Measurements from ENCODE around the gene SLC38A10. TPM values are rescaled to one million over a fixed set of nuclear protein-coding genes. Genes with fewer than 3 reads are reported as not detected.

The SLC38A10 gene
- total and polyA plus RNA-seq, 2 of the 13 experiments (the other 11 are each of a cell fraction or from before 2014, with no cell fraction given), result 23.4 to 55.8 TPM

DNA sequence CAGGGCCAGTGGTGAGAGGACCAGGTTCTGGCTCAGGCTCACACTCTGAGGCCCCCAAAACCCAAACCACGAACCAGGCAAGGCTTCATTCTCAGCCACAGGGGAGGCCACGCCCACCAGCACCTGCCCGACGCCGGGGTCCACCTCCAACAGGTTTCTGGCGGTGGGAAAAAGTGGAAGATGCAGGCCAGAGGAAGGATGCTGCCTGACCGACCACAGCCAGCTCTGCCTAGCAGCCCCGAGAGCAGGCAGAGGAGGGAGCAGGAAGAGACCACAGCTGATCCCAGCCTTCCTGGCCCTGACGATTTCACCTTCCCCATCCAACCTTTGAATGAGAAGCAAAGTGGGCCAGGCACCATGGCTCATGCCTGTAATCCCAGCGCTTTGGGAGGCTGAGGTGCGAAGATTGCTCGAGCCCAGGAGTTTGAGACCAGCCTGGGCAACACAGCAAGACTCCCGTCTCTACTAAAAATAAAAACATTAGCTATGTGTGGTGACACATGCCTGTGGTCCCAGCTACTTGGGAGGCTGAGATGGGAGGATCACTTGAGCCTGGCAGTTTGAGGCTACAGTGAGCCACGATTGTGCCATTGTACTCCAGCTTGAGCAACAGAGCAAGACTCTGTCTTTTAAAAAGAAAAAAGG, 30.7 kb upstream of the SLC38A10 start:
- H3K4me2 ChIP-seq (ENCODE audit: low read depth, low read length), result no peak overlapping the region
- no peaks in the 10 kb centered on the region for H3K36me3 ChIP-seq (replicated peaks in 1 of 2; ENCODE audit: control insufficient read depth in 1 of 2, insufficient read depth in 2 of 2, low read length in 2 of 2)
- TF ChIP-seq IRF2 (CRISPR knock-in tag; IDR thresholded peaks at IDR 0.05) (no peak), ZNF121 (CRISPR knock-in tag; IDR thresholded peaks at IDR 0.05) (0 out of 2 replicates have a peak, but pooled peaks have one; percentile 40), ZNF879 (CRISPR knock-in tag; IDR thresholded peaks at IDR 0.05) (no peak), ATAD3A (CRISPR knock-in tag; IDR thresholded peaks at IDR 0.05) (no peak), ZC3H4 (CRISPR knock-in tag; IDR thresholded peaks at IDR 0.05; ENCODE audit: borderline replicate concordance) (no peak), LCORL (IDR thresholded peaks at IDR 0.05) (no peak), LCORL (CRISPR knock-in tag; IDR thresholded peaks at IDR 0.05) (no peak)
- 56% methylated on average over 14 of the region's 14 CpGs for WGBS (ENCODE audit: low lambda C conversion rate)
- H3K79me2 ChIP-seq (ENCODE audit: insufficient read depth, low read length), result no peaks in the 10 kb centered on the region
- H2AFZ ChIP-seq (ENCODE audit: low read length), result no peak overlapping the region
- POLR2A ChIA-PET, result no interaction called here
- BruUV-seq (replicated peaks), result no TSS peak
- no peak overlapping the region for H3K4me3 ChIP-seq (replicated peaks in 1 of 3; ENCODE audit: insufficient read depth in 1 of 3, low read depth in 2 of 3, low read length in 3 of 3)
- no peak for ATAC-seq
- H3K9ac ChIP-seq (ENCODE audit: insufficient read depth, low read depth, low read length), result no peak overlapping the region
- no peak for DNase-seq (ENCODE audit: low spot score)
- FAIRE-seq, result no peak
- CTCF ChIA-PET (ENCODE audit: low intra/inter-chr PET ratio, low total read pairs), result no interaction called here
- in situ Hi-C loops (cut with HindIII; ENCODE audit: extremely low pct_ligation_motif_present, low pct_unique_long_range_greater_than_20kb), result no loop called here
- H3K27ac ChIP-seq (ENCODE audit: extremely low read length, insufficient read depth, low read length), result no peak overlapping the region
- H3K9me3 ChIP-seq (ENCODE audit: low read length), result no peaks in the 10 kb centered on the region
- no peaks in the 10 kb centered on the region for H4K20me1 ChIP-seq (ENCODE audit: insufficient read depth, low read length)
- peaks cover 4 to 53% of the 10 kb centered on the region in 2 experiments for H3K27me3 ChIP-seq (ENCODE audit: control insufficient read depth in 1 of 2, insufficient read depth in 2 of 2, low read length in 2 of 2)
- intact Hi-C loops (cut with micrococcal nuclease; ENCODE audit: unreplicated experiment), result no loop called here
- peaks cover 65% of the 10 kb centered on the region for H3K4me1 ChIP-seq (ENCODE audit: insufficient read depth, low read length)

DNA sequence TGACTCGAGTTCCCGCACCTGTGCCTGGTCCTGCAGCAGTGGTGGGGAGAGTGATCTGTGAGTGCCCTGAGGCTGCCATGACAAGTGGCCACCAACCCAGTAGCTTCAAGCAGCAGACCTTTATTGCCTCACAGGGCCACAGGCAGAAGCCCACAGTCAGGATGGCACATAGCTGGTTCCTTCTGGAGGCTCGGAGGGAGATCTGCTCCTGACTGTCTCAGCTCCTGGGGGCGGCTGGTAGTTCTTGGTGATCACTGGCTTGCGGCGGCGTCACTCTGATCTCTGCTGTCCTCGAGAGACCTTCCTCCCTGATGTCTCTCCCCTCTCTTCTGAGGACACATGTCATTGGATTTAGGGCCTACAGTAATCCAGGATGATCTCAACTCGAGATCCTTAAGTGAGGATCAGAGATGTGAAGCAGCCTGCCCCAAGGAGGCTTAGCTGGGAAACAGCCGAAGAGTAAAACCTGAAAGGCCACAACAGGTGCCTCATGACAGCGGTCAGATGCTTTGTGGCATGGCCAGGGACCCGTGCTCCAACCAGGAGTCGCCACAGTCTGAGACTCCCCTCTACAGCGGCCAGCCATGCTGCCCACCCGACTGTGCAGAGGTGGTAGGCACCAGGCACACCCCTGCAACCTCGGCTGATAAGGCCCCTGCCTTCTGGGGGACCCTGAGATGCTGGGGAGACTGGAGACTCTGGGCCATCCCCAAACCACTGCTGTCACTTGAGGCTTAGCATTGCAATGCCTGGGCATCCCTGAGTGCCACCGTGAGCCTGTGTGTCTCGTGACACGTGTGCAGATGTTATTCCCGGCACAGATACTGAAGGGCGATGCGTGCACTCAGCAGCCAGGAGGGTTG, 30.0 kb upstream of the SLC38A10 start:
- intact Hi-C loops (cut with micrococcal nuclease; ENCODE audit: unreplicated experiment), result no loop called here
- Histone ChIP-seq H3K9ac (ENCODE audit: insufficient read depth, low read depth, low read length) (no peak overlapping the region), H3K36me3 (replicated peaks in 1 of 2; ENCODE audit: control insufficient read depth in 1 of 2, insufficient read depth in 2 of 2, low read length in 2 of 2) (no peaks in the 10 kb centered on the region), H3K9me3 (ENCODE audit: low read length) (no peaks in the 10 kb centered on the region), H3K4me2 (ENCODE audit: low read depth, low read length) (no peak overlapping the region), H3K27me3 (ENCODE audit: control insufficient read depth in 1 of 2, insufficient read depth in 2 of 2, low read length in 2 of 2) (peaks cover 2 to 45% of the 10 kb centered on the region in 2 experiments), H2AFZ (ENCODE audit: low read length) (no peak overlapping the region), H4K20me1 (ENCODE audit: insufficient read depth, low read length) (no peaks in the 10 kb centered on the region), H3K4me3 (replicated peaks in 1 of 3; ENCODE audit: insufficient read depth in 1 of 3, low read depth in 2 of 3, low read length in 3 of 3) (no peak overlapping the region), H3K79me2 (ENCODE audit: insufficient read depth, low read length) (no peaks in the 10 kb centered on the region), H3K4me1 (ENCODE audit: insufficient read depth, low read length) (peaks cover 58% of the 10 kb centered on the region), H3K27ac (ENCODE audit: extremely low read length, insufficient read depth, low read length) (no peak overlapping the region)
- POLR2A ChIA-PET, result no interaction called here
- in situ Hi-C loops (cut with HindIII; ENCODE audit: extremely low pct_ligation_motif_present, low pct_unique_long_range_greater_than_20kb), result no loop called here
- no peak for FAIRE-seq
- 66% methylated on average over 15 of the region's 22 CpGs for WGBS (ENCODE audit: low lambda C conversion rate)
- no peak for DNase-seq (ENCODE audit: low spot score)
- BruUV-seq (replicated peaks), result no TSS peak
- ATAC-seq, result no peak
- CTCF ChIA-PET (ENCODE audit: low intra/inter-chr PET ratio, low total read pairs), result no interaction called here
- TF ChIP-seq, protein P1, sequence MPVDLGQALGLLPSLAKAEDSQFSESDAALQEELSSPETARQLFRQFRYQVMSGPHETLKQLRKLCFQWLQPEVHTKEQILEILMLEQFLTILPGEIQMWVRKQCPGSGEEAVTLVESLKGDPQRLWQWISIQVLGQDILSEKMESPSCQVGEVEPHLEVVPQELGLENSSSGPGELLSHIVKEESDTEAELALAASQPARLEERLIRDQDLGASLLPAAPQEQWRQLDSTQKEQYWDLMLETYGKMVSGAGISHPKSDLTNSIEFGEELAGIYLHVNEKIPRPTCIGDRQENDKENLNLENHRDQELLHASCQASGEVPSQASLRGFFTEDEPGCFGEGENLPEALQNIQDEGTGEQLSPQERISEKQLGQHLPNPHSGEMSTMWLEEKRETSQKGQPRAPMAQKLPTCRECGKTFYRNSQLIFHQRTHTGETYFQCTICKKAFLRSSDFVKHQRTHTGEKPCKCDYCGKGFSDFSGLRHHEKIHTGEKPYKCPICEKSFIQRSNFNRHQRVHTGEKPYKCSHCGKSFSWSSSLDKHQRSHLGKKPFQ (CRISPR knock-in tag; IDR thresholded peaks at IDR 0.05; ENCODE audit: insufficient replicate concordance), result no peak
- TF ChIP-seq HOXA5 (CRISPR knock-in tag; IDR thresholded peaks at IDR 0.05), result no peak
- TF ChIP-seq ZNF615 (CRISPR knock-in tag; IDR thresholded peaks at IDR 0.05; ENCODE audit: borderline replicate concordance), result no peak
- TF ChIP-seq ELF4 (CRISPR knock-in tag; IDR thresholded peaks at IDR 0.05; ENCODE audit: borderline replicate concordance), result no peak
- TF ChIP-seq, protein P2, sequence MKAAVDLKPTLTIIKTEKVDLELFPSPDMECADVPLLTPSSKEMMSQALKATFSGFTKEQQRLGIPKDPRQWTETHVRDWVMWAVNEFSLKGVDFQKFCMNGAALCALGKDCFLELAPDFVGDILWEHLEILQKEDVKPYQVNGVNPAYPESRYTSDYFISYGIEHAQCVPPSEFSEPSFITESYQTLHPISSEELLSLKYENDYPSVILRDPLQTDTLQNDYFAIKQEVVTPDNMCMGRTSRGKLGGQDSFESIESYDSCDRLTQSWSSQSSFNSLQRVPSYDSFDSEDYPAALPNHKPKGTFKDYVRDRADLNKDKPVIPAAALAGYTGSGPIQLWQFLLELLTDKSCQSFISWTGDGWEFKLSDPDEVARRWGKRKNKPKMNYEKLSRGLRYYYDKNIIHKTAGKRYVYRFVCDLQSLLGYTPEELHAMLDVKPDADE (CRISPR knock-in tag; IDR thresholded peaks at IDR 0.05), result no peak
- TF ChIP-seq, protein P3, sequence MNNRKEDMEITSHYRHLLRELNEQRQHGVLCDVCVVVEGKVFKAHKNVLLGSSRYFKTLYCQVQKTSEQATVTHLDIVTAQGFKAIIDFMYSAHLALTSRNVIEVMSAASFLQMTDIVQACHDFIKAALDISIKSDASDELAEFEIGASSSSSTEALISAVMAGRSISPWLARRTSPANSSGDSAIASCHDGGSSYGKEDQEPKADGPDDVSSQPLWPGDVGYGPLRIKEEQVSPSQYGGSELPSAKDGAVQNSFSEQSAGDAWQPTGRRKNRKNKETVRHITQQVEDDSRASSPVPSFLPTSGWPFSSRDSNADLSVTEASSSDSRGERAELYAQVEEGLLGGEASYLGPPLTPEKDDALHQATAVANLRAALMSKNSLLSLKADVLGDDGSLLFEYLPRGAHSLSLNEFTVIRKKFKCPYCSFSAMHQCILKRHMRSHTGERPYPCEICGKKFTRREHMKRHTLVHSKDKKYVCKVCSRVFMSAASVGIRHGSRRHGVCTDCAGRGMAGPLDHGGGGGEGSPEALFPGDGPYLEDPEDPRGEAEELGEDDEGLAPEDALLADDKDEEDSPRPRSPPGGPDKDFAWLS (CRISPR knock-in tag; IDR thresholded peaks at IDR 0.05; ENCODE audit: borderline replicate concordance), result no peak

Data from HepG2 (cell line).